PC-9 (cell line): ENCODE data around the gene KTN1. TPM values are rescaled to one million over a fixed set of nuclear protein-coding genes. Genes with fewer than 3 reads are reported as not detected.

Experiments used
- BruUV-seq: library from RNA; stranded (reverse); fragments of 400-500 nt; replicated peaks from 2 replicates; lab custom pipeline; 2021; lab: Mats Ljungman, UMichigan
- CTCF ChIA-PET: fragments of 300-600 bp; sonication (Branson Sonifier 250); formaldehyde crosslinking; loops from one replicate; lab custom pipeline; 2022; ENCODE audit warnings: antibody characterized with exemption; lab: Charles Lee
- POLR2A ChIA-PET: fragments of 300-600 bp; sonication (Branson Sonifier 250); formaldehyde crosslinking; loops from one replicate; lab custom pipeline; 2022; ENCODE audit warnings: antibody characterized with exemption; ENCODE audit not compliant: unreplicated experiment; lab: Charles Lee
- DNase-seq, 2 experiments: peaks; one replicate each; pipeline versions ENCODE4 v3.0.0 to v3.0.0-alpha.2; 2015 to 2022; ENCODE audit warnings: mixed read lengths in 1 of 2
- H2AFZ ChIP-seq: fragments of 200-600 bp; sonication (generic); 2 replicates; pipeline ENCODE4 v1.8.1; 2017; ENCODE audit warnings: antibody characterized with exemption
- H3F3A ChIP-seq: fragments of 200-600 bp; sonication (generic); 2 replicates; pipeline ENCODE4 v1.8.1; 2017; ENCODE audit warnings: antibody characterized with exemption, mild to moderate bottlenecking, low read depth; ENCODE audit not compliant: insufficient read depth
- H3K27ac ChIP-seq: fragments of 200-600 bp; sonication (generic); 2 replicates; pipeline ENCODE4 v1.6.1; 2016; ENCODE audit warnings: mixed run types
- H3K27me3 ChIP-seq: fragments of 200-600 bp; sonication (generic); 2 replicates; pipeline ENCODE4 v1.6.1; 2016; ENCODE audit warnings: low read depth, mixed run types; ENCODE audit not compliant: insufficient read depth
- H3K36me3 ChIP-seq: fragments of 200-600 bp; sonication (generic); 2 replicates; pipeline ENCODE4 v1.6.1; 2016; ENCODE audit warnings: low read depth, mixed run types
- H3K4me1 ChIP-seq: fragments of 200-600 bp; sonication (generic); replicated peaks from 2 replicates; pipeline ENCODE4 v1.6.1; 2016; ENCODE audit warnings: mixed run types; ENCODE audit not compliant: insufficient read depth
- H3K4me2 ChIP-seq: fragments of 200-600 bp; sonication (generic); 2 replicates; pipeline ENCODE4 v1.6.1; 2017; ENCODE audit warnings: mixed run types
- H3K4me3 ChIP-seq: fragments of 200-600 bp; sonication (generic); 2 replicates; pipeline ENCODE4 v1.6.1; 2016; ENCODE audit warnings: mixed run types
- H3K79me2 ChIP-seq: fragments of 200-600 bp; sonication (generic); 2 replicates; pipeline ENCODE4 v1.6.1; 2017; ENCODE audit warnings: low read depth, mixed run types
- H3K9me2 ChIP-seq: fragments of 200-600 bp; sonication (generic); 2 replicates; pipeline ENCODE4 v1.8.1; 2017; ENCODE audit warnings: mild to moderate bottlenecking; ENCODE audit not compliant: insufficient read depth
- H3K9me3 ChIP-seq: fragments of 200-600 bp; sonication (generic); 2 replicates; pipeline ENCODE4 v1.8.1; 2016; ENCODE audit warnings: low read depth; ENCODE audit not compliant: insufficient read depth
- H4K20me1 ChIP-seq: fragments of 200-600 bp; sonication (generic); 2 replicates; pipeline ENCODE4 v1.8.1; 2017; ENCODE audit not compliant: insufficient read depth
- EZH2 ChIP-seq: fragments of 200-600 bp; sonication (generic); IDR thresholded peaks from 2 replicates; pipeline ENCODE4 v1.8.0; 2017; ENCODE audit warnings: antibody characterized with exemption, low read depth
- intact Hi-C: fragments of 100-400 bp; cut with micrococcal nuclease; formaldehyde crosslinking; loops from one replicate; pipeline ENCODE4 v1.10.0; 2022; ENCODE audit not compliant: unreplicated experiment
- total RNA-seq: library from RNA; stranded (reverse); gene quantifications from 2 replicates; pipeline ENCODE4 v1.2.3, GENCODE V29; 2021
- TF ChIP-seq, protein P1 (sequence below): fragments of 200-600 bp; sonication (generic); conservative IDR thresholded peaks from 2 replicates; pipeline ENCODE4 v1.6.1; 2017; ENCODE audit warnings: mixed run types, antibody characterized with exemption, mild to moderate bottlenecking, moderate library complexity

KTN1 gene
- total RNA-seq, 1 experiment from 2014 or later = 250 TPM

DNA sequence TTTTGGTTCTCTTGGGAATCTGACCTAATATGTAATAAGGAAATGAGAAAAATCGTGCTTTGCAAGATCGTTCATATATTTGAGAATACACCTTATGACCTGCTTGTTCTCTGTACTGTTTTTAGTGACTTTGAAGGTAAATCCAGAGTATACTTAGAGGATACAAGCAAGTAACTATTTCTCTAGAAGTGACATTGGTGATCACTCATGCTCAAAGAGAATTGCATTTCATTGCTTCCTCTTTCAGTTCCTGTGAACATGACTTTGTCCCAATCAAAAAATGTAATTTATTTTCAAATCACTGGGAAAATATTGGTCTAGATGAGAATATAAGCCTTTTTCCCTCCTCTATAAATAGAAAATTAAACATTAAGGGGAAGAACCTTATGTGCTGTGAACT, 2.7 kb downstream of the KTN1 start:
- Histone ChIP-seq H3K9me2 (no peaks in the 10 kb centered on the region), H3K4me3 (peak overlapping the region; percentile 85; the same call in 1 of the 2 replicates), H3K4me2 (peak overlapping the region; percentile 90), H2AFZ (no peak overlapping the region), H3K27ac (peak overlapping the region; percentile 11; the same call in 1 of the 2 replicates), H3K9me3 (no peaks in the 10 kb centered on the region), H4K20me1 (peaks cover 62% of the 10 kb centered on the region), H3K4me1 (peaks cover 64% of the 10 kb centered on the region), H3F3A (peaks cover 5% of the 10 kb centered on the region; the same call in 1 of the 2 replicates), H3K27me3 (no peaks in the 10 kb centered on the region), H3K36me3 (peaks cover 15% of the 10 kb centered on the region; the same call in 1 of the 2 replicates), H3K79me2 (peaks cover 93% of the 10 kb centered on the region)
- DNase-seq = no peak
- no TSS peak for BruUV-seq
- intact Hi-C loops = loop anchor here (5.0 kb wide), 1 partner anchor 35 kb away; no protein-coding TSS in a partner anchor
- TF ChIP-seq EZH2 = no peak
- TF ChIP-seq, protein P1, sequence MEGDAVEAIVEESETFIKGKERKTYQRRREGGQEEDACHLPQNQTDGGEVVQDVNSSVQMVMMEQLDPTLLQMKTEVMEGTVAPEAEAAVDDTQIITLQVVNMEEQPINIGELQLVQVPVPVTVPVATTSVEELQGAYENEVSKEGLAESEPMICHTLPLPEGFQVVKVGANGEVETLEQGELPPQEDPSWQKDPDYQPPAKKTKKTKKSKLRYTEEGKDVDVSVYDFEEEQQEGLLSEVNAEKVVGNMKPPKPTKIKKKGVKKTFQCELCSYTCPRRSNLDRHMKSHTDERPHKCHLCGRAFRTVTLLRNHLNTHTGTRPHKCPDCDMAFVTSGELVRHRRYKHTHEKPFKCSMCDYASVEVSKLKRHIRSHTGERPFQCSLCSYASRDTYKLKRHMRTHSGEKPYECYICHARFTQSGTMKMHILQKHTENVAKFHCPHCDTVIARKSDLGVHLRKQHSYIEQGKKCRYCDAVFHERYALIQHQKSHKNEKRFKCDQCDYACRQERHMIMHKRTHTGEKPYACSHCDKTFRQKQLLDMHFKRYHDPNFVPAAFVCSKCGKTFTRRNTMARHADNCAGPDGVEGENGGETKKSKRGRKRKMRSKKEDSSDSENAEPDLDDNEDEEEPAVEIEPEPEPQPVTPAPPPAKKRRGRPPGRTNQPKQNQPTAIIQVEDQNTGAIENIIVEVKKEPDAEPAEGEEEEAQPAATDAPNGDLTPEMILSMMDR = no peak
- ChIA-PET POLR2A (no interaction called here), CTCF (no interaction called here)

DNA sequence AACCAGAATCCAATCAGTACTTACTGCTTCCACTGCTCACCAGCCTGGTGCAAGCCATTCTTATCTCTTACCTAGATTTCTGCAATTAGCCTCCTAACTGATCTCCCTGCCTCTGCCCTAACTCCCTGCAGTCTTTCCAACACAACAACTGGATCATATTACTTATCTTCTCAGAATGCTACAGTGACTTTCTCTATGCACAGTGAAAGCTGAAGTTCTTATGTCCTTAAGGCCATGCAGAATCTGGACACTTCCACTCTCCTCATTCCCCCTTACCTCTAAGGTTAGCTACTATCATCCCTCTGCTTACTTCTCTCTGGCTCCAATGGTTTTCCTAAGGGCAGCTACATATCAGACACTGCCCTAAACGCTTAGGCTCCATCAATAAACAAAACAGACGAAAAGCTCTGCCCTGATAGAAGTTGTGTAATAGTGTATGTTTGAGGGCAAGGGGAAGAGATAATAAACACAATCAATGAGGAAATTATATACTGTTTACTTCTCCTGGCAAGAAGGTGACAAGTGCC, 4.0 kb downstream of the KTN1 start:
- H3K9me2 ChIP-seq = no peaks in the 10 kb centered on the region
- H3K4me3 ChIP-seq = 0 out of 2 replicates have a peak overlapping the region, but pooled peaks have one; percentile 2
- no TSS peak for BruUV-seq
- DNase-seq = peak in 1 of 2 experiments; percentile 39
- ChIA-PET CTCF (no interaction called here), POLR2A (no interaction called here)
- H3K9me3 ChIP-seq = no peaks in the 10 kb centered on the region
- peaks cover 18% of the 10 kb centered on the region; the same call in 1 of the 2 replicates for H3K36me3 ChIP-seq
- H3K4me2 ChIP-seq = peak overlapping the region; percentile 90
- H3F3A ChIP-seq = peaks cover 5% of the 10 kb centered on the region; the same call in 1 of the 2 replicates
- no peaks in the 10 kb centered on the region for H3K27me3 ChIP-seq
- H3K79me2 ChIP-seq = peaks cover 94% of the 10 kb centered on the region
- intact Hi-C loops = loop anchor here (5.0 kb wide), 1 partner anchor 33 kb away; no protein-coding TSS in a partner anchor
- TF ChIP-seq EZH2 = no peak
- TF ChIP-seq, protein P1 = no peak
- H3K4me1 ChIP-seq = peaks cover 52% of the 10 kb centered on the region
- H2AFZ ChIP-seq = no peak overlapping the region
- peaks cover 63% of the 10 kb centered on the region for H4K20me1 ChIP-seq
- peak overlapping the region; percentile 11; the same call in 1 of the 2 replicates for H3K27ac ChIP-seq

DNA sequence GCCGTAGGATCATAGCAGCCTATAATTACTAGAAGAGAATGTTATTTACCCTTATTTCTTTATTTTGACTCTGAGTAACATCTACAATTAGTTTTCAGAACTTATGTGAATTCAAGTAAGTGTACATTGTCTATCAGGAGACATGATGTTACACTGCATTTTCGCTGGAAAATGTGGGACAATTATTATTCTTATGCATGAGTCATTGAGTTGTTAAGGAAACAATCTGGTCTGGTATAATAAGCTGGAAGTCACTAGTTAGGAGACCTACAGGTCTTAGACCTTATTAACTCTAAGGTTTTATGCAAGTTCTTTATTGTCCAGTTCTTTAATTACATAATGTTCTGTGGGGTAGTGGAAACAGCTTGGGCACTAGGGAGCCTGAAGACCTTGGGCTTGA, 5.8 kb downstream of the KTN1 start:
- H3K4me1 ChIP-seq = peaks cover 55% of the 10 kb centered on the region
- peaks cover 66% of the 10 kb centered on the region for H4K20me1 ChIP-seq
- H3K79me2 ChIP-seq = peaks cover 100% of the 10 kb centered on the region
- ChIA-PET POLR2A (interaction anchor here (0.6 to 0.7 kb wide), 2 partner anchors 99 to 1020 kb away, joined by 3 to 4 read pairs; no protein-coding TSS in a partner anchor), CTCF (no interaction called here)
- no TSS peak for BruUV-seq
- H3K4me3 ChIP-seq = no peak overlapping the region
- intact Hi-C loops = no loop called here
- TF ChIP-seq EZH2 = no peak
- TF ChIP-seq, protein P1 = no peak
- H3K9me3 ChIP-seq = no peaks in the 10 kb centered on the region
- DNase-seq = no peak
- H3F3A ChIP-seq = peaks cover 5% of the 10 kb centered on the region; the same call in 1 of the 2 replicates
- no peak overlapping the region for H2AFZ ChIP-seq
- H3K9me2 ChIP-seq = no peaks in the 10 kb centered on the region
- peaks cover 18% of the 10 kb centered on the region; the same call in 1 of the 2 replicates for H3K36me3 ChIP-seq
- no peak overlapping the region for H3K27ac ChIP-seq
- no peaks in the 10 kb centered on the region for H3K27me3 ChIP-seq
- H3K4me2 ChIP-seq = peak overlapping the region; percentile 25
